Fibroblast of lung (primary cell): ENCODE measurements around the gene ANKRD50. TPM values are rescaled to one million over a fixed set of nuclear protein-coding genes. Genes with fewer than 3 reads are reported as not detected.

ENCODE experiments used
- DNase-seq, 2 donors: peaks; one replicate each; pipeline versions ENCODE4 v3.0.0 to v3.0.0-alpha.2; 2010; ENCODE audit warnings: low read depth in 2 of 2
- H2AFZ ChIP-seq: 2 replicates; pipeline ENCODE4 v1.5.1; 2012; ENCODE audit warnings: low read length, control low read depth, inconsistent platforms
- H3K27ac ChIP-seq: 2 replicates; pipeline ENCODE4 v1.5.1; 2011; ENCODE audit warnings: low read length, control low read depth; ENCODE audit not compliant: insufficient read depth
- H3K27me3 ChIP-seq: 2 replicates; pipeline ENCODE4 v1.5.1; 2011; ENCODE audit warnings: mild to moderate bottlenecking, low read length; ENCODE audit not compliant: control insufficient read depth, insufficient read depth
- H3K36me3 ChIP-seq: 2 replicates; pipeline ENCODE4 v1.5.1; 2011; ENCODE audit warnings: low read length; ENCODE audit not compliant: control insufficient read depth, insufficient read depth
- H3K4me1 ChIP-seq: 2 replicates; pipeline ENCODE4 v1.5.1; 2011; ENCODE audit warnings: low read length; ENCODE audit not compliant: control insufficient read depth, insufficient read depth; ENCODE audit errors: extremely low read depth
- H3K4me2 ChIP-seq: 2 replicates; pipeline ENCODE4 v1.5.1; 2011; ENCODE audit warnings: low read length, control low read depth; ENCODE audit not compliant: insufficient read depth; ENCODE audit errors: extremely low read depth
- H3K4me3 ChIP-seq, 4 experiments: fragments of 200-600 bp in 1 of 4; sonication (generic) in 1 of 4; replicated peaks in 1 of 4; 2 replicates each; pipeline ENCODE4 v1.5.1; 2011 to 2016; ENCODE audit warnings: low read length in 4 of 4, low read depth in 3 of 4, mild to moderate bottlenecking in 3 of 4, control low read depth in 2 of 4, inconsistent platforms in 1 of 4, mixed read lengths in 1 of 4; ENCODE audit not compliant: insufficient read depth in 1 of 4; ENCODE audit errors: control extremely low read depth in 1 of 4
- H3K79me2 ChIP-seq: 2 replicates; pipeline ENCODE4 v1.5.1; 2012; ENCODE audit warnings: mild to moderate bottlenecking, low read length, inconsistent platforms; ENCODE audit not compliant: control insufficient read depth, insufficient read depth
- H3K9ac ChIP-seq: 2 replicates; pipeline ENCODE4 v1.5.1; 2011; ENCODE audit warnings: mild to moderate bottlenecking, low read length, control low read depth; ENCODE audit not compliant: insufficient read depth
- H3K9me3 ChIP-seq: 2 replicates; pipeline ENCODE4 v1.5.1; 2012; ENCODE audit warnings: low read depth, low read length; ENCODE audit not compliant: control insufficient read depth, insufficient read depth
- H4K20me1 ChIP-seq: 2 replicates; pipeline ENCODE4 v1.5.1; 2011; ENCODE audit warnings: low read length; ENCODE audit not compliant: control insufficient read depth, insufficient read depth; ENCODE audit errors: extremely low read depth
- EZH2 ChIP-seq: IDR thresholded peaks from 2 replicates; pipeline ENCODE4 v1.5.1; 2012; ENCODE audit warnings: low read length, control low read depth, mild to moderate bottlenecking; ENCODE audit errors: missing control alignments
- polyA plus RNA-seq, 2 donors: library from polyadenylated mRNA; depleted of rRNA in 1 of 2; stranded (reverse) in 1 of 2; unstranded in 1 of 2; fragments of >200 nt; gene quantifications; 2 replicates each; pipeline ENCODE4 v1.2.1, GENCODE V29; 2011 to 2012; ENCODE audit warnings: missing spikeins in 1 of 2
- total RNA-seq: library from RNA; depleted of rRNA; stranded (reverse); fragments of >200 nt; gene quantifications from 2 replicates; pipeline ENCODE4 v1.2.1, GENCODE V29; 2014
- TF ChIP-seq, protein P1 (sequence below), 2 donors: IDR thresholded peaks in 1 of 2; conservative IDR thresholded peaks in 1 of 2; 1 replicate in 1 of 2; 2 replicates in 1 of 2; pipeline ENCODE4 v1.5.1; 2011 to 2012; ENCODE audit warnings: low read length in 2 of 2, control low read depth in 1 of 2, inconsistent platforms in 1 of 2, low read depth in 1 of 2, mild to moderate bottlenecking in 1 of 2

Gene ANKRD50
- total and polyA plus RNA-seq, 2 donors (not counting 1 experiment from before 2014, with no cell fraction given), result 17.2 to 28.4 TPM

- TF ChIP-seq EZH2, result no peak
- TF ChIP-seq, protein P1, sequence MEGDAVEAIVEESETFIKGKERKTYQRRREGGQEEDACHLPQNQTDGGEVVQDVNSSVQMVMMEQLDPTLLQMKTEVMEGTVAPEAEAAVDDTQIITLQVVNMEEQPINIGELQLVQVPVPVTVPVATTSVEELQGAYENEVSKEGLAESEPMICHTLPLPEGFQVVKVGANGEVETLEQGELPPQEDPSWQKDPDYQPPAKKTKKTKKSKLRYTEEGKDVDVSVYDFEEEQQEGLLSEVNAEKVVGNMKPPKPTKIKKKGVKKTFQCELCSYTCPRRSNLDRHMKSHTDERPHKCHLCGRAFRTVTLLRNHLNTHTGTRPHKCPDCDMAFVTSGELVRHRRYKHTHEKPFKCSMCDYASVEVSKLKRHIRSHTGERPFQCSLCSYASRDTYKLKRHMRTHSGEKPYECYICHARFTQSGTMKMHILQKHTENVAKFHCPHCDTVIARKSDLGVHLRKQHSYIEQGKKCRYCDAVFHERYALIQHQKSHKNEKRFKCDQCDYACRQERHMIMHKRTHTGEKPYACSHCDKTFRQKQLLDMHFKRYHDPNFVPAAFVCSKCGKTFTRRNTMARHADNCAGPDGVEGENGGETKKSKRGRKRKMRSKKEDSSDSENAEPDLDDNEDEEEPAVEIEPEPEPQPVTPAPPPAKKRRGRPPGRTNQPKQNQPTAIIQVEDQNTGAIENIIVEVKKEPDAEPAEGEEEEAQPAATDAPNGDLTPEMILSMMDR (conservative IDR thresholded peaks at IDR 0.05 in 1 of 2, IDR thresholded peaks at IDR 0.05 in 1 of 2; ENCODE audit: low read depth in 1 of 2, low read length in 2 of 2), result no peak
- no peaks in the 10 kb centered on the region for H4K20me1 ChIP-seq
- H3K9ac ChIP-seq, result no peak overlapping the region
- H3K36me3 ChIP-seq, result no peaks in the 10 kb centered on the region
- H3K4me2 ChIP-seq, result no peak overlapping the region
- no peaks in the 10 kb centered on the region for H3K9me3 ChIP-seq
- H3K27ac ChIP-seq, result no peak overlapping the region
- no peak for DNase-seq
- no peaks in the 10 kb centered on the region for H3K4me1 ChIP-seq
- H3K4me3 ChIP-seq, result no peak overlapping the region
- H3K79me2 ChIP-seq, result peaks cover 10% of the 10 kb centered on the region
- no peaks in the 10 kb centered on the region for H3K27me3 ChIP-seq
- H2AFZ ChIP-seq, result no peak overlapping the region
Observed at GRCh38 chr4:124694306-124694705, 18.2 kb downstream of the ANKRD50 start.

DNA sequence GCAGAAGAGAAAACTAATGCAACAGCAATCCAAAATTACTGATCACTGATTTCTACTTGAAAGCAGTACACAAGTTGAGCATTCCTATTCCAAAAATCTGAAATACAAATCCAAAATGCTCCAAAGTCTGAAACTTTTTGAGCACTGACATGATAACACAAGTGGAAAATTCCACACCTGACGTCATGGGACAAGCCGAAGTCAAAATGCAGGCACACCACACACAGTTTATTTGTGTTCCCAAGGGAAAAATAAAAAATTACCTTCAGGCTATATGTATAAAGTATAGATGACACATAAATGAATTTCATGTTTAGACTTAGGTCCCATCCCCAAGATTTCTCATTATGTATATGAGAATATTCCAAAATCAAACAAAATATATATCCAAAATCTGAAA, 20.7 kb downstream of the ANKRD50 start:
- H4K20me1 ChIP-seq, result no peaks in the 10 kb centered on the region
- no peaks in the 10 kb centered on the region for H3K27me3 ChIP-seq
- no peak overlapping the region for H3K4me3 ChIP-seq
- H3K9ac ChIP-seq, result no peak overlapping the region
- H3K79me2 ChIP-seq, result peaks cover 14% of the 10 kb centered on the region
- H3K27ac ChIP-seq, result no peak overlapping the region
- no peak overlapping the region for H3K4me2 ChIP-seq
- H3K4me1 ChIP-seq, result no peaks in the 10 kb centered on the region
- no peak overlapping the region for H2AFZ ChIP-seq
- TF ChIP-seq EZH2, result no peak
- TF ChIP-seq, protein P1 (conservative IDR thresholded peaks at IDR 0.05 in 1 of 2, IDR thresholded peaks at IDR 0.05 in 1 of 2; ENCODE audit: low read depth in 1 of 2, low read length in 2 of 2), result no peak
- no peaks in the 10 kb centered on the region for H3K36me3 ChIP-seq
- no peak for DNase-seq
- H3K9me3 ChIP-seq, result no peaks in the 10 kb centered on the region

- Histone ChIP-seq H3K36me3 (no peaks in the 10 kb centered on the region), H2AFZ (no peak overlapping the region), H4K20me1 (no peaks in the 10 kb centered on the region), H3K4me3 (no peak overlapping the region), H3K79me2 (peaks cover 17% of the 10 kb centered on the region), H3K4me2 (no peak overlapping the region), H3K9ac (no peak overlapping the region), H3K9me3 (no peaks in the 10 kb centered on the region), H3K27ac (no peak overlapping the region), H3K4me1 (no peaks in the 10 kb centered on the region), H3K27me3 (no peaks in the 10 kb centered on the region)
- no peak for TF ChIP-seq EZH2
- TF ChIP-seq, protein P1 (conservative IDR thresholded peaks at IDR 0.05 in 1 of 2, IDR thresholded peaks at IDR 0.05 in 1 of 2; ENCODE audit: low read depth in 1 of 2, low read length in 2 of 2), result no peak
- DNase-seq, result no peak
Observed at GRCh38 chr4:124686279-124686678, 26.3 kb downstream of the ANKRD50 start.
